ENCODE data around the gene CTPS1.

The CTPS1 gene

DNA sequence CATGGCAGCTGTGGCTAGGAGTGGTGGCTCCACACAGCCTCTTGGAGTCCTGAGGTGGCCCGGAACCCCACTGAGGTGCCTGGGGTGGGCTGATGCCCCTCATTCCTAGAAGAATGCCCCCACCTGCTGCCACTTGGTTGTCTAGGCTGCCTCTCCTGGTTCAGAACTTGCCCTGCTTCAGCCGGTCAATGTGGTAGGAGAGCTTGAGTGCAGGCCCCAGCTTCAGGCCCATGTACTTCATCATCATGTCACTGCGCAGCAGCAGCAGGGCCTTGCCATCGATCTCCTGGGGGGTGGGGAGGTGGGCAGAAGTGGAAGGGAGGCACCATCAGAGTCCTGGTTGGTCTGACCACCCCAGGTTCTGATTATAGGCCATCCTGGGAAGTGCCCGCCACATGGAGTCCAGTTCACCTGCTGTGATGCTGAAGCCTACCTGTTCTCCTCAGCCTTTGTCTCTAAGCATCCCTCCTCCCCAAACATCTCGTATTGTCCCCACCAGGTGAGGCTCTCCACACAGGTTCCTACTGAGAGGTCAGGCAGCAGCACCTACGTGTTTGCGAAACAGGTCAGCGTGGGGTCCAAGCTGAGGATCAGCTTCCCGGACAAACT, 48.6 kb downstream of the CTPS1 start:
- DNase-seq, result no peak

DNA sequence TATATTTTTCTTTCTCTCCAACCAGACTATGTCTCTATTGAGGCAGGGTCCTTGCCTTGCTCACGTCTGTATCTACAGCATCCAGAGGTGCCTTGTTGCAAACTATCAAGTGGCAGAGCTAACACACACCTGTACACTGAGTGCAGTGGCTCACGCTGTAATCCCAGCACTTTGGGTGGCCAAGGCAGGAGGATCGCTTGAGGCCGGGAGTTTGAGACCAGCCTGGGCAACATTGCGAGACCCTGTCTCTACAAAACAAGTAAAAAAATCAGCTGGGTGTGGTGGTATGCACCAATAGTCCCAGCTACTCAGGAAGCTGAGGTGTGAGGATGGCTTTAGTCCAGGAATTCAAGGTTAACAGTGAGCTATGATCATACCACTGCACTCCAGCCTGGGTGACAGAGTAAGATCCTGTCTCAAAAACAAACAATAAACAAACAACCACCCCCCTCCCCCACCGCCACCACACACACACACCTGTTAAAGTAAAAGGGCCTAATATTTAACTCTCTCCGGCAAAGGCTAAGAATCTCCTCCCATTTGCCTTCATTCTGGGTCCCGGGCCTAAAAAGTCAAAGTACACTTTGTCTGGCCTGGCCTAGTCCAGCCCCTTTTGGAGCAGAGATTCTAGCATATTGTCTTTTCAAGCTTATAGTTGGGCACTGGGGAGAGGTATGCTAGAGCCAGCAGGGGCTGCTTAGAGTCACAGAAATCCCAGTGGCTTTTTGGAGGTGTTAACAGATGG, 51.5 kb downstream of the CTPS1 start:
- DNase-seq, result no peak

DNA sequence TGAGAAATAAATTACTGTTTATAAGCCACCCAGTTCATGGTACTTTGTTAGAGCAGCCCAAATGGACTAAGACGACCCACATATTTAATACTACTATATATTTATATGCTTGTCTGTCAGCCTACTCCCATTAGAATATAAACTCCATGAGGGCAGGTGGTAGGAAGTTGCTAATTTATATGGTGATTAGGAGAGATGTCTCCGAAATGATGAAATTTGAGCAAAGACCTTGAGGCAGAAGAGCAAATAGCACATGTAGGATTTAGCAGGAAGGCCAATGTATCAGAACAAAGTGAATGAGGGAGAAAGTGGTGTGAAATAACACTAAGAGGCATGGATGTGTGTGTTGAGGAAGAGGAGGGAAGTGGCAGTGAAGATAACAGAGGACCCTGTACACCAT, 52.7 kb downstream of the CTPS1 start:
- no peak for DNase-seq

DNA sequence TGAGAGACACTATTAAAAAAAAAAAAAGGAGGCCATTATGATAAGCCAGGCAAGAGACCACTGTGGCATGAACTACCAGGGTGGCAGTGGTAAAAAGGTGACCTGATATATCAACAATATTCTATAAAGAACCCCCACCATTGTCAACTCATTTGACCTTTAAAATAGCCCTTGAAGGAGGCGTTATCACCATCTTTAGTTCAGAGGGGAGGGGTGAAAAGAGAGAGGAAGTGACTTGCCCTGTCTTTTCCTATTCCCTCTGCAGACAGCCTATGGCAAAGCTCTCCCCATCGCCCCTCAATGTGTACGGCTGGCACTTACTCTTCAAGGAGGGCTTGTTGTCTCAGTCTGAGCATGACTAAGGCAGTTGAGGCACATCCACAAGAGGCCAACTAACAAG, 53.8 kb downstream of the CTPS1 start:
- DNase-seq, result no peak

DNA sequence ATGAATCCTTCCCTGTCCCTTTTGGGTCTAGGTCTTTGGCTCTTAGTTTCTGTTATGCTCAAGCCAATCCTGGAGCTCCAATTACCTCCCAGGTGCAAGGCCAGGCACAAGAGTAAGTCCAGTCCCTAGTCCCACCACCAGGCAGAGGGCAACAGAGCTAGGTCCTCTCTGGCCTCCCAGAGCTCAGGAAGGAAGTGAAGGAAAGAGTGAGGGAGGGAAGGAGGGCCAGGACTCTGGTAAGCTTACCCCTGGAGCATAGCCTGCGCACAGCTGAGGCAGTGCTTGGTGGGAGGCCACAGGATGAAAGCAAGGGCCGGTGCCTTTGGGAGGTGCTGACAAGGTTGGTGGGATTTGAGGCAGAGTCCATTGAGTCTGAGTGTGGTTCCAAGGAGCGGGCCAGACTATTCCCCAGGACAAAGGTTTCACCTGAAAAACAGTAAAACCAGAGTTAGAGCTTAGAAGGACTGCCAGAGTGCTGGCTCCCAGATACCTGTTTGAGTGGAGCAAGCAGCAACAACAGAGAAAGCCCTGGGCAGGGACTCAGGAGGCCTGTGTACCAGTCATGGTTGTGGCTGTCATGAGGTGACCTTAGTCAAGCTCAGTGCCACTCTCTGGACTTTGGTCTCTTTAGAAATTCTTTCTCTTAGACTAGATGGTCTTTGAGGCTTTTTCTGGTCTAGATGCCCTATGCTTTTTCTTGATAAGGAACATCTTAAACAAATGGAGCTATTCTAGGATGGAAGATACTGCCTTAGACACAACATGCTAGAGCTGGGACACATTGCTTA, 57.8 kb downstream of the CTPS1 start:
- DNase-seq, result no peak

DNA sequence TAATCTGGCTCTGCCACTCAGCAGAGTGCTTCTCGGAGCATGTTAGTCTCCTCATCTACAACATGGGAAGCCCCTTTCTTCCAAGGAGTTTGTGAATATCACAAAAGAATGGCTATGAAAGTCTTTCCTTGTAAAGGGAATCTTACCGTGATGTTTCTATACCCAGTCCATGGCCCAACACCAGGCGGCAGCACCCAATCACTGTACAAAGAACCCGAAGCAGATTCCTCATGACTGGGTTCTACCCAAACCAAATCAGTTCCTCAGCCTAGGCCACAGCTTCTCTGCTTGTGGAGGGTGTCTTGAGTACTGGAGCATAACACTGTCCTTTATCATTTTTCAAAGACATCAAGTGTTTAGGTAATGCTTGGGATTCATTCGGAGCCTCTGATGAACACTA, 58.6 kb downstream of the CTPS1 start:
- DNase-seq, result no peak

DNA sequence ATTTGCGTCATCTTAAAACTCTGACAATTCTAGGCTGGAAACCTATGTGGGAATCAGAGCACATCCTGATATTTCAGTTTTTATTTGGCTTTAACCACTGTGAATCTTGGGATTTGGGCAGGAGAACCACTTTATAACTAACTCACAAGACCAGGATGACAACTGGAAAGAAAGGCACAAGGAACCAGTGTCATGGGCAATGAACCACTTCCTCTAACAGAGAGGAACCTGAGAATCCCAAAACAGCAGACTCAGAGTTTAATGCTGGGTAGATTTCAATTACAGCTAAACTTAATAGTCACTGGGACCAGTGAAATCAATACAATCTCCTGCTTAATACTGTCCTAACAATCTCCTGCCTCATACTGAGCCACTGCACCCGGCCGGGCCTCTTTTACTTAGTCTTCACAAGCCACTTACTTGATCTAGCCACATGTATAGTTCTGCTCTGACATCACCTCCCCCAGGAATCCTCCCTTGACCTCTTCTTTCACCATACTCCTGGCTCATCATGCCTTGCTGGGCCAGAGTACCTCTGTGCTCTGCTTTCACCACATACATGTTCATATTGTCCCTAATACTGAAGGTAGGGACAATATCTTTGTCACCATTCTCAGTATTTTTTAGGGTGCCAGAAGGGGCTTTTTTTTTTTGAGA, 62.2 kb downstream of the CTPS1 start:
- DNase-seq, result no peak

DNA sequence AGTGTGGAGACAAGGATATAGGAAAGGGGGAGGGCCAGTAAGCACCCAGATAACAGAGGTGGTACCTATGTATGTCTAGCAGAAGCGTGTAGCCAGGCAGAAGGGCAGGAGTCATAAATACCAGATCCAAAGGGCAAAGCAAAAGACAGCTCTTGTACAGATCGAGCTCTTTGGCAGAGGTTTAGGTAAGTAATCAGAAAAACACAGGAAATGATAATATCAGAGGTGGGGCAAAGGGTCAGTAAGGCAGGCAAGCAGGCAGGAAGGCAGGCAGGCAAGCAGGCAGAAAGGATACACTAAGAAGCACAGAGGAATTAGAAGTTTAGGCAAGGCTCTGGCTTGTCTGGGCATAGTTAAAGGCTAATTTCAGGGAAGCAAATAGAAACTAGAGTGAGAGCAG, 64.7 kb downstream of the CTPS1 start:
- no peak for DNase-seq

DNA sequence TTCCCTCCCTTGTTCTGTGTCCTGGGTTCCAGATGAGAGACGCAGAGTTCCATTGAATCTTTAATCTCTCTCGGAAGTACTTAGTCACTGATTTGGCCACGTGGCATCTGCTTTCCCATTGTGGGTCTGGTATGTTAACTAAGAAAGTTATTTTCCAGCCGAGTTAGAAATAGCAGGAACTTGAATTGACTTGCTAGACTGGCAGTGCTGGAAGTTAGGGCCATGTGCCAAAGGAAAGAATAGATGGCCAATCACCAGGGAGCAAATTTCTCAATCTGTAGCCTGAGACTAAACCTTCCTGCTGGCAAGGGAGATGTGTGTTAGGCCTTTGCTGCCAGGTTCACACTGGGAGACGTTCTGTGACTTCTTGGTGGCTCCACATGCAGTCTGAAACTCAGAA, 66.2 kb downstream of the CTPS1 start:
- no peak for DNase-seq

DNA sequence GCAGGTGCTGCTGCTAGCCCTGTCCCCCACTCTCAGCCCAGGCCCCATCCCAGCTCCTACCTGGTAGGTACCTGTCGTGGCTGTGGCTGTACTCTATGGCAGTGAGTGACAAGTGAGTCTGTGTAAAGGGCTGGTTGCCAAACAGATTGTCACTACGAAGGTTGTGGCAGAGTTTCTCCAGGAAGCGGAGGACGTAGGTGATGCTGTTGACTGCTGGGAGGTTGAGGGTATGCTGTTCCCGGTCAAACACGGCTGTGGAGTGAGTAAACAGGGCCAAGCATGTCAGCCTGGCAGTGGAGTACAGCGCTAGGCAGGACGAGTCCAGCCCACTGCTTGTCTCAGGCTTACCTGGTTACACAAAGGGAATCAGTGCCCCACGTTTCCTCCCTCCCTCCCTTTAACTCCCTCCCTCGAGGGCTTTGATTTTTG, 66.9 kb downstream of the CTPS1 start:
- no peak for DNase-seq

DNA sequence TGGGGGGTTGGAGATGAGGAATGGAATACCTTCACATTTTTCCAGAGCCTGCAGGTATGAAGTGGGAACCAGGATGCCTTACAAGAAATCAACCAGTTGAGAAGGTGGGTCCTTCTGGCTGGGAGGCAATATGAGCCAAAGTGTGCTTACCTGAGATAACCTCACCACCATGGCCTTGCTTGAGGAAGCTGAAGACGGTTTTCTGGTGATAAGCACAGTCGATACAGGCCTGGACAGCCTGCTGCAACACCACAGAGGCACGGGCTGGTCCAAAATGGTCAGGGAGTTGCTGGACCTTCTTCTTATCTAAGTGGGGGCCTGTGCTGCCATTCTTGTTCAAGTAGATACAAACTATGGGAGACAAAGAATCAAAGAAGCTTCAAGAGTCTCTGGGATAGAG, 69.0 kb downstream of the CTPS1 start:
- DNase-seq, result no peak

DNA sequence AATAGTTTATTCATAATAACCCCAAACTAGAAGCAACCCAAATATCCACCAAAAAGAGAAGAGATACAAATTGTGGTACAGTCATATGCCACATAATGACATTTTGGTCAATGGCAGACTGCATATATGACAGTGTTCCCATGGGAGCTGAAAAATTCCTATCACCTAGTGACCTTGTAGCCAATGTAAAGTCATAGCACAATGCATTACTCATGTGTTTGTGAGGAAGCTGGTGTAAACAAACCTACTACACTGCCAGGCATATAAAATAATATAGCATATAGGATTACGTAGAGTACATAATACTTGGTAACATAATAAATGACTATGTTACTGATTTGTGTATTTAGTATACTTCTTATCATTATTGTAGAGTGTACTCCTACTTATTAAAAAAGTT, 71.5 kb downstream of the CTPS1 start:
- DNase-seq, result no peak

DNA sequence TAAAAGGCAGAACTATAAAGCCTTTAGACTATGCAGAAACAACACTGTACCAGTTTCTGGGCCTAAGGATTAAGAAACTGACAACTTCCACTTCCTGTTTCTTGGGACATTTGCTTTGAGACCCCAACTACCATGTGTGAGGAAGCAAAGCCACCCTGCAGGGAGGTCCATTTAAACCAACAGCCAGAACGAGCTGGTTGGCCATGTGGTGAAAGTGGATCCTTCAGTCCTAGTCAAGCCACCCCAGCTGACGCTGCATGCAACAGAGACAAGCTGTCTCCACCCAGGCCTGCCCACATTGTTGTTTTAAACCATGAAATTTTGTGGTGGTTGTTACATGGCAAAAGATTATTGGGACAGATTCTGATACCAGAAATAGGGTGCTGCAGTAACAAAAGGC, 73.8 kb downstream of the CTPS1 start:
- no peak for DNase-seq

DNA sequence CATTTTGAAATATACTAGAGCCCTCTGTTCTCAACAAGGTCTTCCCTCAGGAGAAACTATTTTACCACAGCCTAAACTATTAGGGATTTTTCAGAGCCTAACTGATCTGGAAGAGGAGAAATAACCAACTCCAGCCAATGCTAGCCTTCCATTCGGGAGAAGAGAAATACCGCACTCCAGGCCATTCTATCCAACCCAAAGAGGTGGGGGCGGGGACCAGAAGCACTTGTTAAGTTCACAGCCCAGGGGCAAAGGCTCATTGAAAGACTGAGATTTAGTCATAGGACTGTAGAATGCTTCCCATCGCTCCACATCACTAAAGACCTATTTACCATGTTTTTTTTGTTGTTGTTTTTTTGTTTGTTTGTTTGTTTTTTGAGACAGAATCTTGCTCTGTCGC, 77.4 kb downstream of the CTPS1 start:
- DNase-seq, result no peak

Data from effector CD8-positive, alpha-beta T cell (primary cell).